Stimulated activated CD4-positive, alpha-beta T cell treated with anti-CD3 and anti-CD28 coated beads, Interleukin-15, amount 100 ng/mL, for 24 hours (primary cell): ENCODE measurements around the gene SRC.

Experiments used
- DNase-seq: peaks from one replicate; pipeline ENCODE4 v3.0.0-alpha.2; 2020

The SRC gene

DNA sequence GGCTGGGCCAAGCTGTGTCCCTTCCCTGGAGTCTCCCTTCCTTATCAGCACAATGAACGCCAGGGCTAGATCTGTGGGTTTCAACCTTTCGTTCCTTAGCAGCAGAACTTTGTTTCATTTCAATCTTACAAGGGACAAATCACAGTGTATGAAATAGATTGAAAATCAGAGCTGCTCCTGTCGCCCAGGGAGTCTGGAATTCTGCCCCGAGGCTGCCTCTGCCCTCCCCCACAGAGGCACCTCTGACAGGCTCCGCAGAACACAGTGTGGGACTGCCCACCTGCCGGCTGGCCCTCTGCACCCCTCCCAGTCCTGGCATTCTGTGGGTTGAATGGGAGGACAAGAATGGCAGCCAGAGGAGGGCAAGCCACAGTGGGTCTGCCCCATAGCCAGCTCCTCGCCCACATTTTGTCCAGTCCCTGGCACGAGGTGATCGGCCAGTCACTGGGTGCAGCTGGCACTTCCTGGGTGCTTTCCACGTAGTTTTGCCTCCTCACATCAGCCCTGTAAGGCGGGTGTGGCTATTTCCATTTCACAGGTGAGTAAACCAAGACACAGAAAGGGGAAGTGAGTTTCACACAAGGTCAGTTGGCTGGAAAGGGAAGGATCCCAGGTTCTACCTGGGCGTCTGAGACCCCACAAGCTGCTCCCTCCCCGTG, 30.4 kb upstream of the SRC start:
- no peak for DNase-seq

DNA sequence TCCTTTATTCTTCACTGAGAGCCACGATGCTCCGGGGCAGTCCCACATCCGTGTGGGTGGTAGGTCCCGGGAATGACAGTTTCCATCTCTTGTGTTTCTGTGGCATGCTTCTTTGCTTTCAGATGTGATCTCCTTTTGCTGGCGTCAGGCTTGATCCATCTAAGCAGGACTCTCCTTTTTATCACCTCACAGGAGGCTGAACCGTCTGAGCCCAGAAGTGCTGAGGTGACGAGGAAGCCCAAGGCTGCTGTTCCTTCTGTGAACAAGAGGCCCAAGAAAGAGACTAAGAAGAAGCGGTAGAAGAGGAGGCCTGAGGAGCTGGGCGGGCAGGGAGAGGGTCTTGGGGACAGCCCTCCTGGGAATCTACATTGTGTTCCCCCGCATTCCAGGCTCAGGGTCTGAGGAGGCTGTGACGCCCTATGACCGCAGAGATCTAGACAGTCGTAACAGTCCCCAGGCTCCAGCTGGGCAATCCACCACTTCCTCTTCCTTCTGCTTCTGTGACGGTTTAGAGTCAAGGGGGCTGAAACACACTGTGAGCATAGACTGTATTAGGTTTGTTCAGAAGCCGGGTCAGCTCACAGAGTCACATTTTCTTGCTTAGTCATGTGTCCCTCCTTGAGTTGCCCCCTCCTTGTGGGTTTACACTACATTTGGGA, 29.7 kb upstream of the SRC start:
- no peak for DNase-seq

DNA sequence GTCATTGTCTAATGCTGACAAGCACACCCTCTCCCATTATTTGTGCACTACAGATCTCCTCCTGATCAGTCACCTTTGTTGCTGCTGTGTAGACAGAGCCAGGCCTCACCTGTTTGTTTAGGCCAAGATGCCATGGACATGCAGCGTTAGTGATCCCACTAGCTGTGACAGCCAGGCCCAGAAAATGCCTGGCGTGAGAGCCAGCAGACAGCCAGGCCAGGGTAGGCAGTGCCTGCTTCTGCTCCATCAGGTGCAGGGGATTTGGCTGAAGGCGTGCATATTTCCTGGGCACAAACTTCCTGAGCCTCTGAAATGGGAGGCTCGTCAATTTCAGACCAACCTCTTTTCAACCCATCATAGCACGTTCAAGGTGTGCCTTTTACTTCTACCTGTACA, 29.2 kb upstream of the SRC start:
- DNase-seq, result no peak

DNA sequence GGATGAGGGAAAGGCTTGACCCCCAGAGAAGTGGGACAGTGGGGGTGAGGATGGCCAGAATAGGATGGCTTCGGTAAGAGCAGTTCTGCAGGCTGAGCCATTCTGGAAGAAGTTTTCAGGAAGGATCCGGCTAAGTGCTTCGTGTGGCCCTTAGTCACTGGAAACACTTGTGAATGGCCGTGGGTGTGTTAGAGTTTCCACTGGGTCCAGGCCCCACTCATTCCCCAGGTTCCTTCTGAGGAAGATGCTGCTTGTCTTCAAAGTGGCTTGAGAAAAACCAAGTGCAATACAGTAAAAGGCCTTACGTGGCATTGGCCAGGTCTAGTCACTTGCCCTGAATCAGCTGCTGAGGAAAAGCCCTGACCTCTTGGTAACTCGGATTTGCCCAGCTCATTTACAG, 28.6 kb upstream of the SRC start:
- DNase-seq, result no peak

DNA sequence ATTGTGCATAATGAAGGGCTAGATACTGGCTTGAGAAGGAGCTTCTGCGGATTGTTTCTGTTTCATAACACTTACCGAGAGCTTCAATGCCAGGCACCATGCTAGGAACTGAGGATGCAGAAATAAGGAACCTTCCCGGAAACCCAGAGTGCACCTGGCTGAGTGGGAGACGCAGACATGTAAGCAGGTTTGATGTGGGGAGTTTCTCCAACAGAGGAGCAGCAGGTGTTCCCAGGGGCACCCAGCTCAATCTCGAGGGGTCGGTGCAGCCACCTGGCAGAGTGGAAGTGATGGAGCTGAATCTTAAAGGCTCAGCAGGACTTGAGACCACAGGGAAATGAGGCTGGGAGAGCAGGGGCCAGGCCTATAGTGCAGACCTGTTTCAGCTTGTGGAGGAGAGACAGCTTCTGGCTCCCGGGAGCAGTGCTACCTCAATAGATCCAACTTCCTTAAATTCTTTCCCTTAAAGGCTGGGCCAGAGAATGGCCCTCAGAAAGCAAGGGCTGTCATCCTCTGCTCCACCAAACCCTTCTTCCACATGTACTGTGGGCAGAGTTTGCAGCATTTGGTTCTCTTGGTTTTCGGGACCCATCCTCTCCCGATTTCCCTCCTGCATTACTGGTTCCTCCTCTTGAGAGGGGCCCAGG, 27.8 kb upstream of the SRC start:
- no peak for DNase-seq

DNA sequence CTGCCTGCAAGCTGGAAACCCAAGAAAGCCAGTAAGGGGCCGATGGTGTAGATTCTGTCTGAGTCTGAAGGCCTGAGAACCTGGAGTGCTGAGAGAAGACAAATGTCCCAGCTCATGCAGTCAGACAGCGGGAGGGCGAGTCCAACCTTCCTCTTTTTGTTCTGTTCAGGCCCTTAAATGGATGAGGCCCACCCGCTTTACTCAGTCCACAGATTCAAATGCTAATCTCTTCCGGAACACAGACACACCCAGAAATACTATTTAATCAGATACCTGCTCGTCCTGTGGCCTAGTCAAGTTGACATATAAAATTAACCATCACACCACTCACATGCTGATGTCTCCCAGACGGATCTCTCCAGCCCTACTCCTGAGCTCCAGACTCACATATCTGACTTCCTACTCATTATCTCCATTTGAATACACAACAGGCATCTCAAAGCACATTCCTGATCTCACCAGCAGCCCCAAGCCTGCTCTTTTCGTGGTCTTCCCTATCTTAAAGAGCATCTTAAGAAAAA, 26.7 kb upstream of the SRC start:
- DNase-seq, result no peak

DNA sequence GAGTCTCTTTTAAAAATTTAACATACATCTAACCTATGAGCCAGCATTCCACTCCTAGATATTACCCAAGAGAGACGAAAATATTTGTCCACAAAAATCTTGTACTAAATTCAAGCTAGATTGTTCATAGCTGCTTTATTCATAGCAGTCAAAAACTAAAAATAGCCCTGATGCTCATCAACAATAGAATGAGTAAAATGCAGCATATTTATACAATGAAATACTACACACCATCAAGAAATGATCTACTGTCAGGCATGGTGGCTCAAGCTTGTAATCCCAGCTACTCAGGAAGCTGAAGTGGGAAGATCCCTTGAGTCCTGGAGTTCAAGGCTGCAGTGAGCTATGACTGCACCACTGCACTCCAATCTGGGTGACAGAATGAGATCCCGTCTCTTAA, 22.0 kb upstream of the SRC start:
- no peak for DNase-seq

DNA sequence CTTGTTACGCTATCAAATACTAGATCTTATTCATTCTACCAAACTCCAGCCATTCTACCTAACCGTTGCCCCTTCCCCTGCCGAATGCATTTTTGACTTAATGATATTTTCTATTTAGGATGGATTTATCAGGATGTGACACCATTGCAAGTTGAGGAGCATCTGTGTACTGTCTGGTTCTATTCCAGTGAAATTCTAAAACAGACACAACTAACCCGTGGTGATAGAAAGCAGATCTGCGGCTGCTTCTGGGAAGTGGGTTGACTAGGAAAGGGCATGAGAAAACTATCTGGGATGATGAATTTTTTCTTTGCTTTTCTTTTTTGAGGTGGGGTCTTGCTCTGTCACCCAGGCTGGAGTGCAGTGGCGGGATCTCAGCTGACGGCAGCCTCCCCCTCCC, 20.7 kb upstream of the SRC start:
- no peak for DNase-seq

DNA sequence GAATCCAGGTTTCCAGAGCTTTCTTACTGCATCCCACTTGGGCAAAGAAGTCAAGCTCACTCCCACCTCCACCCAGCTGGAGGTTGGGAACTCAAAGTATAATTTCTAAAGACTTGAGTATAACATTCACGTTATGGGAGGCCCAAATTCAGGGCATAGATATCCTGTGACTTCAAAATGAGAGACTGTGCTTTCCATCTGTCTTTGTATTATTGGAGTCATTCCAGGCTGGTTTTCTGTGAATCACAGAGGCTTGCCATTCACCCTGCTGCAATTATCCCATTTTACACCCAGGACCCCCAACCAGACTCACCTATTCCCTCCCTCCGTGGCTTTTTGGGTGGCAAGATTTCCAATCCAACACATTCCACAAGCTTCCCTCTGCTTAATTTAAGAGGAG, 19.3 kb upstream of the SRC start:
- DNase-seq, result no peak

DNA sequence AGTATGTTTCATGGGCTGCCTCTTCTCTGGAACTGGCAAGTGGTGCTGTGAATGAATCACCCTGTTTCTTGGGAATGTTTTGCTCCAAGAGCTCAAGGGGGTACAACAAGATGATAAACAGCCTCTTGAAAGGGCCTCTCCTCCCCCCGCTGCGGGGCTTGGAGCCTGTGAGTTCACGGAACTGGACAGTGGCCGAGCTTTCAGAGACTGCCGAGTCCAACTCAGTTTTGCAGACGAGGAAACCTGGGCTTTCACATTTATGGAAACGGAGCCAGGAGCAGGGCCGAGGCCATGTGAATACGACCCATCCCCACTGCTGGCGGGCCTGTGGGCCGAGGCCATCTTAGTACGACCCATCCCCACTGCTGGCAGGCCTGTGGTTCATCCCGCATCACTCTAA, 18.2 kb upstream of the SRC start:
- no peak for DNase-seq

DNA sequence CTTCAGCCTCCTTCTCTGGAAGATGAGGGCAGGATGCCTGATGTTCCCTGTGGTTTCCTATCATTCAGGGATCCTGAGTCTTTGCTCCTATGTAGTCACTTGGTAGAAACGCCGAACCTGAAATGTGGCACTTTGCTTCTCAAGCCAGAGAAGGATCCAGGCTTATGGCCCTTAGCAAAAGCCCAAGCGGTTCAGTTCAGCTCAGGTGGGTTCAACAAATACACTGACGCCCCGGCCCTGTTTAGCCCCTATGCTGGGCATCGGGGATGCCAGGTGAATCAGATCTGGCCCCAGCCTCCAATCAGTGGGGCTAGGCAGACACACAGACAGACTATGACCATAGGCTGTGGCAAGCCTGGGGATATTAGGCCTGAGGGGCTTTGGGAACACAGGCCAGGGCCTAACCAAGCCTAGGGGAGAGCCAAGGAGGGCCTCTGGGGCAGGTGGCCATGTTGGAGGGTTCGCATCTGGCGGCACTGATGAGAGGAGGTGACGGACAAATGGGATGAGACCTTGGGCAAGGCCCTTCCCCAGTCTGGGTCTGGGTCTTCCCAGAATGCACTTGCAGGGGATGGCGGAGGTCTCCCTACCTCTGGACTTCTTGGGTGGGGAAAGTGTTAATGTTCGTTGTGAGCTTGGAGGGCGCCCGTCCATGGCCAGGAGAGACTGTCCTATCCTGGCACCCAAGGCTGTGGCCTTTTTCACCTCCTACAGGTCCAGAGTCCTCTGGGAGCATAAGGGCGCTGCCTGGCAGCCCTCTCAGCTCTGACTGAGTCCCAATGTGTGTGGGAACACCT, 17.6 kb upstream of the SRC start:
- no peak for DNase-seq

DNA sequence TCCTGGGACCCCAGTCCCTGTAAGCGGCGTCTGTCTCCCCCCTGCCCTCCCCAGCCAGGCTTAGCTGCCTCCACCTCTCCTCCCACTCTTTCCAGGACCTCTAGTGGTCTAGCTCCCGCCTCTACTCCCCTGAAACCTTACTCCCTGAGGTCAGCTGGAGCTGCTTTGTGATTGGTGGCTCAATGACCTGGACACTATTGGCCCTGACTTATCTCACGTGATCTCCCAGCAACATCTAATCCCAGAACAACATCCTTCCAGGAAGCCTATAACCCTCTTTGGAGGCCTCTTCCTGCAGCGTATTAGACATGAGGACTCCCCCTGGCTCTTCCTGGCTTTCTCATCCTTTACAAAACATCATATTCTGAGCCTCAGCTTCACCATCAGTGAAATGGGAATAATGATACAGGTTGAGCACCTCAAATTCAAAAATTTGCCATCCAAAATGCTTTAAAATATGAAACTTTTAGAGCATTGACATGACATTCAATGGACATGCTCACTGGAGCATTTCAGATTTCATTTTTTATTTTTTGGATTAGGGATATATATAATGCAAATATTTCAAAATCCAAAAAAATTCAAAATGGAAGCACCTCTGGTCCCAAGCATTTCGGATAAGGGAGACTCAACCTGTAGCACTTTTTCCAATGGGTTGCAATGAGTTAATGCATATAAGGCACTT, 16.3 kb upstream of the SRC start:
- no peak for DNase-seq

DNA sequence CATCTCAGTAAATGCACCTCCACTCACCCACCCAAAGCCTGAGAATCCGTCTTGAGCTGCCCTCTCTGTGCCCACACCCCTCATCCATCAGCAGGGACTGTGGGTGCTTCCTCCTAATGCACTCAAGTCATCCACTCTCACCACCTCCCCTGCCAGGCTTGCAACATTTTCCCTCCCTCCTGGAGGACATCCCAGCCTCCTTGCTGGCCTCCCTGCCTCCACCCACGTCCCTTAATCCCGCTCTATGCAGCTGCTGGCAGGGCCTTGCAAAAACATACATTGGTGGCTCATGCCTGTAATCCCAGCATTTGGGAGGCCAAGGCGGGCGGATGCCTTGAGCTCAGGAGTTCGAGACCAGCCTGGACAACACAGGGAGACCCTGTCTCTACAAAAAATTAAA, 15.6 kb upstream of the SRC start:
- no peak for DNase-seq

DNA sequence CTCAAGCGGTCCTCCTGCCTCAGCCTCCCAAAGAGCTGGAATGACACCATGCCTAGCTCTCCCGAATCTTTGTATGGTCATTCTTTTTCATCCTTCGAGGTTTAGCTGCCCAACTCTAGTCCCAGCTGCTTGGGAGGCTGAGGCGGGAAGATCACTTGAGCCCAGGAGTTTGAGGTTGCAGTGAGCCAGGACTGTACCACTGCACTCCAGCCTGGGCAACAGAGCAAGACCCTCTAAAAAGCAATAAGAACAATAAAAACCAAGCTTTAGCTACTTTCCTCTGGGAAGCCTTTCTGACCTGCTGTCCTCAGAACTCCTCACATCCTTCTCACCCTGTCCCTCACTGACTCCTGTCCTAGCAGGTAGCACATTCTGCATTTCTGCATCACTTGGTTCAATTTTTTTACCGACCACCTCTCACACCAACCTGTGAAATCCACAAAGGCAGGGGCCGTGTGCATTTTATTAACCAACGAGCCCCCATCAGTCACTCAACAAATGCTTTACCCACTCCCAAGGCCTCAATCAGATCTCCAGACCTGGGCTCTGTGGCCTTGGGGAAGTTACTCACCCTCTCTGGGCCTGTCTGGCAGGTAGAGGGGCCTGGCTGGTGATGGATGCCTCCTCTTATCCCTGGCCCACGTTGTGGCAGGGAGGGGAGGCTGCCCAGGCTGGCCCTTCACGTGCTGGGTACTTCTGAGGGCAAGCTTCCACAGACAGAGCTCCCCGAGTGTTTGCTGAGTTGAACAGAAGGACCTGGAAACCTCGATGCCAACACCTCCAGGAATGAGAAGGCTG, 14.7 kb upstream of the SRC start:
- DNase-seq, result no peak

DNA sequence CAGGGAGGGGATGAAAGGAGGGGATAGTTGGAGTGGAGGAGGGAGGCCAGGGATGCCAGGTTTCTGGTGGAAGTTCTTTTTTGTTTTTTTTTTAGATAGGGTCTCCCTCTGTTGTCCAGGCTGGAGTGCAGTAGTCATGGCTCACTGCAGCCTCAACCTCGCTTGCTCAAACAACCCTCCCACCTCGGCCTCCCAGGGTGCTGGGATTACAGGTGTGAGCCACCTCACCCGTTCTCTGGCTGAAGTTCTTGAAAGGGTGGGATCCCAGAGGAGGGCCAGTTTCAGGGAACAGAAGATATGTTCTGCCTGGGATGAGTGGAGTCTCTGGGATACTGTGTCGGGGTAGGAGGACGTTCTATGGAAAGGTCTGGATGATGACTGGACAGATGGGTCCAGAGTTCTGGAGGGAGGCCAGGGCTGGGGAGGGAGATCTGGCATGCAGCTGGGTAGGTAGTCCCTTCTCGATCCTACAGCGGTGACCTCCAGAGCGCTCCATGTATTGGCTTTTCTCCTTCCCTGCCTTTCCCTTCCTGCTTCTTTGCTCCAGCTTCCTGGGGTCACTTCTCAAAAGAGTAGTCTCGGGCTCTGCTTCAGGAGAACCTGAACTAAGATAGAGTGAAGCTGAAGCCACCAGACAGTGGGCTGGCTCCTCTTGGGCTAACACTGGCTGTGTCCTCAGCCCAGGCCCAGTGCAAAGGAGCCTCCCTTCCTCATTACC, 12.7 kb upstream of the SRC start:
- DNase-seq, result no peak

DNA sequence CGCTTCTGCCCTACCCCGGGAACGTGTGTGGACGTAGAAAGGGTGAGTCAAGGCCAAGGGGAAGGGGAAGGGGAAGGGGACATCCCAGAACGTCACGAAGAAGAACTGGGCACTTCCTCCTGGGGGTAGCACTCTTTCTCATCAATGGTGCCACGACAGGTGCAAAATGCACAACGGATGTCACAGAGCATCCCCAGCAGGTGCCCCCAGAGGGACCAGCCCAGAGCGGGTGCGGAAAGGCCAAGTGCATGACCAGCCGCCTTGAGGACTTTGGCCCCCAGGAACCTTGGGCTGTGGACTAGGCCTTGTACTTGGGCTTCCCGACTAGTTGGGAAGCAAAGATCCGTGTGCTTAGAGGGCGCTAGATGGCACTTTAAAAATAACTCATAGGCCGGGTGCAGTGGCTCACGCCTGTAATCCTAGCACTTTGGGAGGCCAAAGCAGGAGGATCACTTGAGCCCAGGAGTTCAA, 12.1 kb upstream of the SRC start:
- no peak for DNase-seq

DNA sequence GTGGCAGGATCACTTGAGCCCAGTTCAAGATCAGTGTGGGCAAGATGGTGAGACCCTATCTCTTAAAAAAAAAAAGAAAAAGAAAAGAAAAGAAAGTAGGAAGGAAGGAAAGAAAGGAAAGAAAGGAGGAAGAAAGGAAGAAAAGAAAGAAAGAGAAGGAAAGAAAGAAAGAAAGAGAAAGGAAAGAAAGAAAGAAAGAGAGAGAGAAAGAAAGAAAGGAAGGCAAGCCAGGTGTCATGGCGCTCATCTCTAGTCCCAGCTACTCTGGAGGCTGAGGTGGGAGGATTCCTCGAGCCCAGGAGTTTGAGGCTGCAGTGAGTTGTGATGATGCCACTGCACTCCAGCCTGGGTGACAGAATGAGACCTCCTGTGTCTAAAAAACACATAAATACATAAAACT, 11.5 kb upstream of the SRC start:
- DNase-seq, result no peak

DNA sequence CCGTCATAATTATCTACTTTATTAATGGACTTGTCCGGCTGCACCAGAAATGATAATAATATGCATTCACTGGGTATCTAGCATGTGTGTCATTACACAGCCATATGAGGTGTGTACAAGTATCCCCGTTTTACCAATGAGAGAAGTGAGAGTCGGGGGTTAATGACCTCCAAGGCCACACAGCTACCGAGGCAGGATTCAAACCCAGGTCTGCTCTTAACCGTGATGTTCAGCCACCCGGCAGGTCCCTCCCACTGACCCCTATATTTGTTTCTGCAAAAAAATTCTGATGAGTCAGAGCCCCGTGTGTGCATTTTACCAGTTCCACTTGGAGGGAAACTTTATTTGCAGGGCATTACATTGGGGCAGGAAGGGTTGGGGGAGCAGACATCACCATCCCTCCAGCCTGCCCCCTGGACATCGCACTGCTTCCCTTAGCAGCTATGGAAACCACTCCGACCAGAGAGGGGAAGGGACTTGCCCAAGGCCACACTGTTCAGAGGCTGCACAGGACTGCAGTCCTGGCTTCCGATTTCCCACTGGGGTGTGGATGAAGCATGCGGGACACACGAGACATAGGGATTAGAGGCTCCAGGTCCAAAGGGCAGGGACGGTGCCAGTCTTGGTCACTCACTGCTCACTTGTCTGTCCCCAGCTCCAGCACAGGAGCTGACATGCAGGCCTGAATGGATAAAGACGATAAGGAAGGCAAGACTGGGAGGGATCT, 10.1 kb upstream of the SRC start:
- no peak for DNase-seq

DNA sequence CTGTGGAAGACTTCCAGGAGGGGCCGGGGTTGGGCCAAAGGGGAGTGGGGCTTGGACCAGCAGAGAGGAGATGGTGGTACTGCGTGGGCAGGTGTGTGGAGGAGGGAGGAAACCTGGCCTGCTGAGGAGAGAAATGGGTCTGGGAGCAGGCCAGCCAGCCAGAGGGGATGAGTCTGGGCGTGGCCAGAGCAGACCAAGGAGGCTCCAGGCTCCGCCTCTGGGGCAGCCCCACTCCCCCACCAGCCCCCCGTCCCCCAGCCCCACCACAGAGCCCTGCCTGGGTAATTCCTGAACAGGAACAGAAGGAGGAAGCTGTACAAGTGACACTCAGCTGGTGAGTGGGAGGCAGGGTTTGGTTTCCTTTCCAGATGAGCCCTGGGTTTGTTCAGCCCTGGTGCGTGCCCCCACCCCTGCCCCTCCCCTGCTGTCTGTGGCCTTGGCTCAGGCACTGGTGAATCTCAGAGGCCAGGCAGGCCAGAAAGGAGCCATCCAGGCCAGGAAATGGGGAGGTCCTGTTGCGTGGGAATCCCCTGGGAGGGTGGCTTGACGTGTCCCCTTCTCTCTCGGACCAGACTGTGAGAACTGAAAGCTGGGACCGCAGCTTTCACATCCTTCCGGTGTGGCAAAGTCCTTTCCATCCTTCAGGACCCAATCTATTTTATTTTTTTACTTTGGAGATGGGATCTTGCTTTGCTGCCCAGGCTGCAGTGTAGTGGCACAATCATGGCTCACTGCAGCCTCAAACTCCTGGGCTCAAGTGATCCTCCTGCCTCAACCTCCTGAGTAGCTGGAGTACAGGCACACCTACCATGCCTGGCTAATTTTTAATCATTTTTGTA, 9.4 kb upstream of the SRC start:
- peak; percentile 66 for DNase-seq
